Pancreas (tissue), 10 donors: ENCODE results near the gene PLA2G4E. TPM values are rescaled to one million over a fixed set of nuclear protein-coding genes. Genes with fewer than 3 reads are reported as not detected.

ENCODE experiments used
- ATAC-seq, 4 donors: fragments of 200-7000 bp; cut with Tn5 transposase; one replicate each; pipeline versions ENCODE4 v1.8.0 to v1.9.1; 2020; ENCODE audit warnings: mild to moderate bottlenecking in 4 of 4, moderate library complexity in 4 of 4
- DNase-seq, 6 donors: peaks; one replicate each; pipeline ENCODE4 v3.0.0-alpha.2; 2020
- FAIRE-seq: peaks from 2 replicates; lab custom pipeline; 2012; peaks lifted over from hg19 to GRCh38; lab: Jason Lieb, UNC
- H3K27ac ChIP-seq, 4 donors: fragments of 200-600 bp; sonication (generic); 1 replicate in 3 of 4; 2 replicates in 1 of 4; pipeline versions ENCODE4 v1.5.0 to v1.8.0; 2020
- H3K27me3 ChIP-seq, 4 donors: fragments of 200-600 bp; one replicate each; pipeline ENCODE4 v1.8.0; 2021
- H3K36me3 ChIP-seq, 3 donors: fragments of 200-600 bp; sonication (generic) in 1 of 3; one replicate each; pipeline versions ENCODE4 v1.5.0 to v1.8.0; 2020 to 2021
- H3K4me1 ChIP-seq, 3 donors: fragments of 200-600 bp; one replicate each; pipeline ENCODE4 v1.8.0; 2021
- H3K4me3 ChIP-seq, 4 donors: fragments of 200-600 bp; sonication (generic) in 2 of 4; one replicate each; pipeline versions ENCODE4 v1.5.0 to v1.8.0; 2020 to 2021
- H3K9me3 ChIP-seq, 4 donors: fragments of 200-600 bp; one replicate each; pipeline ENCODE4 v1.8.0; 2021
- CTCF ChIP-seq, 4 donors: fragments of 200-600 bp; sonication (generic) in 3 of 4; IDR thresholded peaks; one replicate each; pipeline versions ENCODE4 v1.5.0 to v1.8.0; 2021; ENCODE audit warnings: antibody characterized with exemption in 4 of 4
- WGBS, 2 donors: extraction: QIAGEN DNeasy Blood & Tissue Kit; methylation state at CpG; one replicate each; pipeline ENCODE4 v1.1.7; 2013; 5-methylcytosine and 5-hydroxymethylcytosine counted together
- intact Hi-C, 3 donors: fragments of 100-400 bp; cut with DNase I; formaldehyde crosslinking; loops; one replicate each; pipeline versions ENCODE4 v1.11.1 to v1.14.2; 2022
- polyA plus RNA-seq, 2 donors: library from polyadenylated mRNA; stranded (reverse); fragments of 200-250 nt; gene quantifications; one replicate each; pipeline ENCODE4 v1.2.3, GENCODE V29; 2013
- total RNA-seq, 6 donors: library from RNA; stranded (reverse); fragmentation: NEBNext Ultra II Directional in 4 of 6; extraction: Animal tissue kit (Norgen Biotek cat#: 25700) in 4 of 6; gene quantifications; one replicate each; pipeline versions ENCODE4 v1.2.1 to v1.2.4, GENCODE V29; 2021 to 2023
- donor health status: healthy with polysubstance abuse.
- donor health status: DM: no; HTN: no; CAD: no; lungs with moderate emphysema.
- donor health status: DM: no; HTN: no; CAD: no.
- donor health status: control.
- donor health status: control.
- donor health status: Bipolar disorder and iron deficiency.
- donor health status: DM: yes; HTN: yes; CAD: no.
- donor health status: DM: no; HTN: no; CAD: no.
- donor health status: DM: no; HTN: no; CAD: no.
- donor health status: DM: yes; HTN: yes; CAD: no.

Gene PLA2G4E
- total and polyA plus RNA-seq, 8 donors, result 0.05 to 0.06 TPM; not detected in 6

DNA sequence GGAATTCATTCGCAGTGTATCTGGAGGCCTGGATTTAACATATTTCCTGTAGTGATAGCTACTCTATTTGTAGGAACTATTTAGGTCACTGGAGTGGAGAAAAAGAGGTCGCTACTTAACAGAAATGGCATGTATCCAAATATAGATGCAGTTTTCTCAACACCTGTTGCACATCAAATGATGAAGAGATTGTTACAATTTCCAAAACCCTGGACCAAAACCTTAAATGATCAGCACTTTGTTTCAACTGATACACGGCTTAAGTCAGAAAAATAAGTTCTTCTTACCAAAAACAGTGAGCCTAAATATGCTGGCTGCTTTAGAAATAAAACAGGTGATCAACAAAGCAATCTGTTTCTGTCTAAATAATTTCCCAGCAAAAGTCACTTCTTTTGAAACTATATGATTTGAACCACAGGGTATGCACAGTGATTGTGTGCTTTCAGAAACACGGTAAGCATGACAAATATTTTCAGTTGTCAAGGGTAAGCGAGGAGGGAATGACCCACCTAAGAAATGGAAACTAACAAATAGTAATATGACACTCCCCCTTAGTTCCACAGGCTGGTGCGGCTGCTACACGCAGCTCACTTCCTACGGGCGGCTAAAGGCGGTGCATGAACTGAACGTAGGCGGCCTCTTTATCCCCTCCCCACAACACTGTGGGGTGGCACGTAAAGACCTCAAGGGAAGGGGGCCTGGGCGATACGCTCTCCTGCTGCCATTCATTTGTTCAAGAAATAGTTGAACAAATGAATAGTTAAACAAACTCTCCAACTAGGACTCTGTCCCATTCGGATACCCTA, 49.5 kb downstream of the PLA2G4E start:
- peaks cover under 1 to 35% (median 12%) of the 10 kb centered on the region in 3 donors for H3K4me1 ChIP-seq
- peak overlapping the region; percentile 79 to 97 (median 95) for H3K4me3 ChIP-seq
- 1 to 2% methylated on average over 16 of the region's 16 CpGs for WGBS, 2 donors
- peak; percentile 38 to 62 (median 60) for ATAC-seq
- no peaks in the 10 kb centered on the region for H3K27me3 ChIP-seq
- H3K36me3 ChIP-seq, result no peaks in the 10 kb centered on the region
- FAIRE-seq, result no peak
- no peak for TF ChIP-seq CTCF (IDR thresholded peaks at IDR 0.05)
- H3K9me3 ChIP-seq, result no peaks in the 10 kb centered on the region
- intact Hi-C loops, result no loop called here
- peak overlapping the region; percentile 94 to 97 (median 97) for H3K27ac ChIP-seq
- peak in 5 of 6 donors; percentile 59 to 76 (median 65) for DNase-seq

DNA sequence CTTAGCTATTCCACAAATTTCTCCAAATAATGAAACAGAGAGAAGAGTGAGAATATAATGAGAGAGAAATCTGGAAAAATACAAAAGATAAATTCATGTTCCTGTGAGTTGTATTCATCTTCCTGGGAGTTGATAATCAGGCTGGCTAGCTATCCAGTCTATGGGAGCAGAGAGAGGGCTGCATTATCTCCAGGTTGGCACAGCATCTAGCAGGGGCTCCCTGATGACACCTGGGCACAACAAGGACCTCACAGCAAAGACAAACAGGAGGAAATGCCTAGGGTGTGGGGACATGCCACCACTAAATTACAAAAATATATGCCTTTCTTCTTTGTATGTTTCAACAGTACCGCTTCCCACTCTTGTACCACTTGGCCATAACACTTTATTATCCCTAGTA, 50.4 kb downstream of the PLA2G4E start:
- TF ChIP-seq CTCF (IDR thresholded peaks at IDR 0.05), result no peak
- H3K36me3 ChIP-seq, result no peaks in the 10 kb centered on the region
- H3K27me3 ChIP-seq, result no peaks in the 10 kb centered on the region
- intact Hi-C loops, result no loop called here
- no peaks in the 10 kb centered on the region for H3K9me3 ChIP-seq
- peak overlapping the region in 3 of 4 donors; percentile 94 to 97 (median 97) for H3K27ac ChIP-seq
- peak in 2 of 6 donors; percentile 1 to 4 for DNase-seq
- H3K4me3 ChIP-seq, result peak overlapping the region in 1 of 4 donors; percentile 94
- H3K4me1 ChIP-seq, result peaks cover 3 to 39% (median 12%) of the 10 kb centered on the region in 3 donors
- FAIRE-seq, result no peak
- 94 to 96% methylated on average over 1 of the region's 1 CpG for WGBS, 2 donors
- no peak for ATAC-seq

GRCh38 chr15:41969851-41970431, 50.9 kb downstream of the PLA2G4E start:
- peak overlapping the region in 2 of 4 donors; percentile 94 to 97 for H3K27ac ChIP-seq
- peak overlapping the region in 1 of 4 donors; percentile 94 for H3K4me3 ChIP-seq
- DNase-seq (peak in 1 of 6 donors; percentile 11), ATAC-seq (no peak), FAIRE-seq (no peak)
- intact Hi-C loops, result no loop called here
- H3K36me3 ChIP-seq, result no peaks in the 10 kb centered on the region
- no peaks in the 10 kb centered on the region for H3K27me3 ChIP-seq
- 69 to 71% methylated on average over 3 of the region's 3 CpGs for WGBS, 2 donors
- no peak for TF ChIP-seq CTCF (IDR thresholded peaks at IDR 0.05)
- H3K9me3 ChIP-seq, result no peaks in the 10 kb centered on the region
- H3K4me1 ChIP-seq, result peaks cover 3 to 39% (median 12%) of the 10 kb centered on the region in 3 donors

- intact Hi-C loops, result no loop called here
- no peak for FAIRE-seq
- no peak overlapping the region for H3K4me3 ChIP-seq
Observed at GRCh38 chr15:41968701-41969100, 52.1 kb downstream of the PLA2G4E start.

More at GRCh38 chr15:41968701-41969100, 52.1 kb downstream of the PLA2G4E start:
- Histone ChIP-seq H3K4me1 (peaks cover 3 to 39% (median 12%) of the 10 kb centered on the region in 3 donors), H3K27me3 (no peaks in the 10 kb centered on the region), H3K27ac (peak overlapping the region in 2 of 4 donors; percentile 63 to 97), H3K36me3 (no peaks in the 10 kb centered on the region), H3K9me3 (no peaks in the 10 kb centered on the region)
- no peak for TF ChIP-seq CTCF (IDR thresholded peaks at IDR 0.05)
- 87 to 93% methylated on average over 4 of the region's 4 CpGs for WGBS, 2 donors
- ATAC-seq (no peak), DNase-seq (no peak)
